Sigmoid colon (tissue), 4 donors: ENCODE data around the gene LUZP2.

Source experiments
- CTCF ChIP-seq, 4 experiments: fragments of 450-650 bp in 3 of 4; fragments of 200-600 bp in 1 of 4; IDR thresholded peaks; one replicate each; pipeline ENCODE4 v1.5.1; 2016 to 2019; ENCODE audit warnings: antibody characterized with exemption in 4 of 4, mild to moderate bottlenecking in 3 of 4, moderate library complexity in 2 of 4
- EP300 ChIP-seq, 4 donors: sonication (generic); formaldehyde crosslinking; IDR thresholded peaks; one replicate each; pipeline ENCODE4 v1.6.1; 2017; ENCODE audit warnings: antibody characterized with exemption in 4 of 4

- TF ChIP-seq CTCF (IDR thresholded peaks at IDR 0.05) (no peak), EP300 (IDR thresholded peaks at IDR 0.05) (no peak)
Observed at GRCh38 chr11:24556693-24557092, 59.8 kb downstream of the LUZP2 start.
